Natural killer cell treated with Interleukin-12 subunit alpha and Interleukin-12 subunit beta and Interleukin-15 and Interleukin-18, amount 100 ng/mL, for 72 hours (primary cell): ENCODE data around the gene SLC35F4. TPM values are rescaled to one million over a fixed set of nuclear protein-coding genes. Genes with fewer than 3 reads are reported as not detected.

Experiments used
- ATAC-seq, 2 donors: fragments of 150-1000 bp; cut with Tn5 transposase in 1 of 2; sonication (Bioruptor Pico), chemical (Tn5 transposase) in 1 of 2; 2 replicates each; pipeline ENCODE4 v1.10.0; 2021
- DNase-seq: peaks from one replicate; pipeline ENCODE4 v3.0.0; 2022; ENCODE audit warnings: low spot score
- H3K27ac Mint-ChIP-seq, 2 donors: 1 replicate in 1 of 2; 2 replicates in 1 of 2; pipeline ENCODE4 v1.8.0; 2022; ENCODE audit warnings: mixed read lengths in 2 of 2, mild to moderate bottlenecking in 1 of 2, moderate library complexity in 1 of 2
- H3K27me3 Mint-ChIP-seq, 2 donors: 1 replicate in 1 of 2; 2 replicates in 1 of 2; pipeline ENCODE4 v1.8.0; 2022; ENCODE audit warnings: mixed read lengths in 2 of 2
- H3K36me3 Mint-ChIP-seq: one replicate; pipeline ENCODE4 v1.8.0; 2022; ENCODE audit warnings: mixed read lengths
- H3K4me1 Mint-ChIP-seq, 2 donors: 1 replicate in 1 of 2; 2 replicates in 1 of 2; pipeline ENCODE4 v1.8.0; 2022; ENCODE audit warnings: low read depth in 2 of 2, mixed read lengths in 2 of 2, mild to moderate bottlenecking in 1 of 2
- H3K4me3 Mint-ChIP-seq: one replicate; pipeline ENCODE4 v1.8.0; 2022; ENCODE audit warnings: mixed read lengths
- H3K9me3 Mint-ChIP-seq: 2 replicates; pipeline ENCODE4 v1.8.0; 2022; ENCODE audit warnings: mixed read lengths
- total RNA-seq, 2 donors: library from RNA; stranded (reverse); gene quantifications; one replicate each; pipeline ENCODE4 v1.2.3, GENCODE V29; 2022

SLC35F4 gene
- total RNA-seq, result not detected

GRCh38 chr14:57865403-57866198 is at the start of gene SLC35F4:
TSS of gene SLC35F4 (minus strand) at chr14:57866092.
- peaks cover 12 to 28% of the 10 kb centered on the region in 2 donors for H3K27me3 Mint-ChIP-seq
- H3K27ac Mint-ChIP-seq, result no peak within 1 kb of the TSS
- H3K36me3 Mint-ChIP-seq, result no peaks in the 10 kb centered on the region
- no peaks in the 10 kb centered on the region for H3K4me1 Mint-ChIP-seq
- ATAC-seq, result no peak
- peaks cover 7% of the 10 kb centered on the region for H3K9me3 Mint-ChIP-seq
- H3K4me3 Mint-ChIP-seq, result no peak within 1 kb of the TSS
- DNase-seq, result no peak

GRCh38 chr14:57909626-57910025 is 43.7 kb upstream of the SLC35F4 start:
- DNase-seq (no peak), ATAC-seq (no peak)
- Mint-ChIP-seq H3K36me3 (no peaks in the 10 kb centered on the region), H3K27ac (no peak overlapping the region), H3K9me3 (peaks cover 2% of the 10 kb centered on the region), H3K27me3 (no peaks in the 10 kb centered on the region), H3K4me1 (no peaks in the 10 kb centered on the region), H3K4me3 (no peak overlapping the region)

- ATAC-seq, result no peak
- Mint-ChIP-seq H3K27me3 (peaks cover 0 to 3% of the 10 kb centered on the region in 2 donors), H3K27ac (no peak overlapping the region), H3K36me3 (no peaks in the 10 kb centered on the region), H3K4me1 (no peaks in the 10 kb centered on the region), H3K4me3 (no peak overlapping the region), H3K9me3 (peaks cover 2% of the 10 kb centered on the region)
- DNase-seq, result no peak
Measured at GRCh38 chr14:57903954-57904353, 38.1 kb upstream of the SLC35F4 start.

GRCh38 chr14:57898837-57899572 is 33.1 kb upstream of the SLC35F4 start:
- no peaks in the 10 kb centered on the region for H3K4me1 Mint-ChIP-seq
- DNase-seq (no peak), ATAC-seq (no peak)
- peaks cover 3 to 6% of the 10 kb centered on the region in 2 donors for H3K27me3 Mint-ChIP-seq
- H3K9me3 Mint-ChIP-seq, result peaks cover 3% of the 10 kb centered on the region
- H3K27ac Mint-ChIP-seq, result no peak overlapping the region
- H3K4me3 Mint-ChIP-seq, result no peak overlapping the region
- H3K36me3 Mint-ChIP-seq, result no peaks in the 10 kb centered on the region

- DNase-seq (no peak), ATAC-seq (no peak)
- Mint-ChIP-seq H3K27ac (no peak overlapping the region), H3K9me3 (peaks cover 3% of the 10 kb centered on the region), H3K36me3 (no peaks in the 10 kb centered on the region), H3K4me1 (no peaks in the 10 kb centered on the region), H3K27me3 (peaks cover 3 to 6% of the 10 kb centered on the region in 2 donors), H3K4me3 (no peak overlapping the region)
Measured at GRCh38 chr14:57897144-57897748, 31.4 kb upstream of the SLC35F4 start.

GRCh38 chr14:57889245-57889644 is 23.4 kb upstream of the SLC35F4 start:
- DNase-seq (no peak), ATAC-seq (no peak)
- no peaks in the 10 kb centered on the region for H3K9me3 Mint-ChIP-seq
- H3K4me1 Mint-ChIP-seq, result no peaks in the 10 kb centered on the region
- H3K4me3 Mint-ChIP-seq, result no peak overlapping the region
- no peaks in the 10 kb centered on the region for H3K36me3 Mint-ChIP-seq
- no peaks in the 10 kb centered on the region for H3K27me3 Mint-ChIP-seq
- H3K27ac Mint-ChIP-seq, result no peak overlapping the region

GRCh38 chr14:57884175-57884574 is 18.3 kb upstream of the SLC35F4 start:
- peaks cover 4% of the 10 kb centered on the region for H3K9me3 Mint-ChIP-seq
- DNase-seq, result no peak
- H3K27ac Mint-ChIP-seq, result no peak overlapping the region

GRCh38 chr14:57883061-57883460 is 17.2 kb upstream of the SLC35F4 start:
- no peak overlapping the region for H3K27ac Mint-ChIP-seq
- H3K36me3 Mint-ChIP-seq, result no peaks in the 10 kb centered on the region
- H3K4me3 Mint-ChIP-seq, result no peak overlapping the region
- H3K9me3 Mint-ChIP-seq, result peaks cover 8% of the 10 kb centered on the region
- H3K4me1 Mint-ChIP-seq, result no peaks in the 10 kb centered on the region
- ATAC-seq (no peak), DNase-seq (no peak)
- H3K27me3 Mint-ChIP-seq, result no peaks in the 10 kb centered on the region

More at GRCh38 chr14:57884175-57884574, 18.3 kb upstream of the SLC35F4 start:
- Mint-ChIP-seq H3K36me3 (no peaks in the 10 kb centered on the region), H3K4me1 (no peaks in the 10 kb centered on the region), H3K27me3 (no peaks in the 10 kb centered on the region), H3K4me3 (no peak overlapping the region)
- no peak for ATAC-seq

GRCh38 chr14:57879516-57879915 is 13.6 kb upstream of the SLC35F4 start:
- H3K4me3 Mint-ChIP-seq, result no peak overlapping the region
- DNase-seq, result no peak
- no peak overlapping the region for H3K27ac Mint-ChIP-seq
- ATAC-seq, result no peak
- H3K4me1 Mint-ChIP-seq, result no peaks in the 10 kb centered on the region
- peaks cover 18% of the 10 kb centered on the region for H3K9me3 Mint-ChIP-seq
- no peaks in the 10 kb centered on the region for H3K36me3 Mint-ChIP-seq
- no peaks in the 10 kb centered on the region for H3K27me3 Mint-ChIP-seq

- DNase-seq (no peak), ATAC-seq (no peak)
- H3K9me3 Mint-ChIP-seq, result peaks cover 21% of the 10 kb centered on the region
- H3K4me3 Mint-ChIP-seq, result no peak overlapping the region
- no peaks in the 10 kb centered on the region for H3K36me3 Mint-ChIP-seq
- no peaks in the 10 kb centered on the region for H3K4me1 Mint-ChIP-seq
- H3K27ac Mint-ChIP-seq, result no peak overlapping the region
- peaks cover 0 to 2% of the 10 kb centered on the region in 2 donors for H3K27me3 Mint-ChIP-seq
Measured at GRCh38 chr14:57875985-57876384, 10.1 kb upstream of the SLC35F4 start.

GRCh38 chr14:57875296-57875695 is 9.4 kb upstream of the SLC35F4 start:
- no peak overlapping the region for H3K27ac Mint-ChIP-seq
- H3K4me3 Mint-ChIP-seq, result no peak overlapping the region
- no peak for DNase-seq
- H3K9me3 Mint-ChIP-seq, result peaks cover 21% of the 10 kb centered on the region
- no peaks in the 10 kb centered on the region for H3K36me3 Mint-ChIP-seq
- ATAC-seq, result no peak
- H3K27me3 Mint-ChIP-seq, result peaks cover 1 to 2% of the 10 kb centered on the region in 2 donors
- no peaks in the 10 kb centered on the region for H3K4me1 Mint-ChIP-seq

- no peaks in the 10 kb centered on the region for H3K4me1 Mint-ChIP-seq
- H3K36me3 Mint-ChIP-seq, result no peaks in the 10 kb centered on the region
- H3K4me3 Mint-ChIP-seq, result no peak overlapping the region
- peaks cover 7 to 14% of the 10 kb centered on the region in 2 donors for H3K27me3 Mint-ChIP-seq
- H3K9me3 Mint-ChIP-seq, result peaks cover 10% of the 10 kb centered on the region
- DNase-seq (no peak), ATAC-seq (no peak)
- H3K27ac Mint-ChIP-seq, result no peak overlapping the region
Measured at GRCh38 chr14:57871459-57872080, 5.7 kb upstream of the SLC35F4 start.

GRCh38 chr14:57870686-57871457 is 5.0 kb upstream of the SLC35F4 start:
- Mint-ChIP-seq H3K9me3 (peaks cover 10% of the 10 kb centered on the region), H3K27ac (no peak overlapping the region), H3K27me3 (peaks cover 7 to 14% of the 10 kb centered on the region in 2 donors), H3K36me3 (no peaks in the 10 kb centered on the region), H3K4me1 (no peaks in the 10 kb centered on the region), H3K4me3 (no peak overlapping the region)
- no peak for ATAC-seq
- DNase-seq, result no peak
